TTC549 (cell line): ENCODE measurements around the gene LCE1A.

ENCODE experiments used
- FAIRE-seq: peaks from 2 replicates; lab custom pipeline; 2012; peaks lifted over from hg19 to GRCh38; lab: Jason Lieb, UNC

Gene LCE1A

DNA sequence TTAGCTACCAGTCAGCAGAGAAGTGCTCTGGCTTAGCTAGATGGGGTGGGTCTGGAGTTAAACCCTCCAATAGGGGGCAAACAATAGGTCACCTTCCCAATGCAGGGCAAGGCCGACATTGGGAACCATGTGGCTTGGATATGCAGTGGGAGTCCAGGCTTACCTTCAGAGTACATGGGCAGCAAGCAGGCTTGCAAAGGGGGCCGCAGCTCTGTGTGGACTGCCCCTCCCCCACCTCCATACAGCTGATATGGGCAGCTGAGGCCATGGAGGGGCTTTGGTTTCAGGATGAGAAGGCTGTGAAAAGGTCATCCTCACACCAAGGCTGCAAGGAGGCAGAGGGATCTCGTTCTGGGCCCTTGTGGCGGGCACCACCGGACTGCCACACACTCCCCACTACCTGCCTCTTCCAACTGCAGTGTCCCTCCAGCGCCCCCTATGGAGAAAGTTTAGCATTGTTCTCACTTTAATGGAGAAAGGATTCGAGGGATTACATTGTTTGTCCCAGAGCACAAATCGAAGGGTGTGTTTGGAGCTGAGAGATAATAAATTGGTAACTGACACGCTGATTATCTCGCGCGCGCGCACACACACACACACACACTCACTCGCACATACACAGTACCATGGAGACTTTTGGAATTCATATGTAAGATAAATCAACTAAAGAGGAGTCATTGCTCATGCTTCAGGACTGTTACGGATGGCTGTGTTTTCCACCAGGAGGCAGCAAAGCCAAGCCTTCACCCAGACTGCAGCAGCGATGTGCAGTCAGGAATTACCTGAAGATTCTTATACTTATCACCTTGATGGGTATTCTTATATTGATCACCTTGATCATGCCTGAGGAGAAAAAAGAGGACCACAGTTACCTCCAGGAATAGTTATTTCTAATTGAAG lies 43.8 kb downstream of the LCE1A start:
- no peak for FAIRE-seq

GRCh38 chr1:152871731-152872126 lies 44.5 kb downstream of the LCE1A start:
- no peak for FAIRE-seq

- FAIRE-seq: no peak
These were observed 46.2 kb downstream of the LCE1A start for GRCh38 chr1:152873495-152873894.

DNA sequence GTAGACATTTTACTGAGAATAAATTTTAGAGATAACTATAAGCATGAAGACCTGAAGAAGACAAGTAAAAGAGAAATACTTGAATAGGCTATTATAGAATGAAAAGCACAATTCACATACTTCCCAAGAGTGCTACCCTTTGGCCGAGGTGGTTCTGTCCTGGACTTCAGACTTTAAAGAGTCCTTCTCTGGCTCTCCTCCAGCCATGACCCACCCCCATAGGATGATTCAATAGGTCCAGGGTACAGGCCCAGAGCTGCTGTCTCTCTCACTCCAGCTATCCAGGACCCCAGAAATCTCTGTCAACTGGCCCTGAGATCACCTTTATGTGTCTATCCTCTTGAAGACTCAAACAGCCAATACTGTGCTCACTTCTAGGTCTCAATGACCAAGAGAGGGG lies 49.6 kb downstream of the LCE1A start:
- FAIRE-seq: no peak
